Hepatocyte (in vitro differentiated cells): ENCODE data around the gene RBM28.
"Not testable (repeated sequence)": the region's sequence is repeated elsewhere in the genome, so short reads cannot be mapped to it uniquely, and the experiment has no call there.

Experiments used
- CTCF ChIP-seq: fragments of 200-600 bp; sonication (generic); IDR thresholded peaks from 2 replicates; pipeline ENCODE4 v1.5.1; 2016; ENCODE audit warnings: antibody characterized with exemption, mild to moderate bottlenecking; ENCODE audit not compliant: poor library complexity
- EZH2 ChIP-seq: fragments of 200-600 bp; sonication (generic); IDR thresholded peaks from 2 replicates; pipeline ENCODE4 v1.6.1; 2016; ENCODE audit warnings: antibody characterized with exemption, mild to moderate bottlenecking, borderline replicate concordance

- not testable (repeated sequence) for TF ChIP-seq CTCF, EZH2
Measured at GRCh38 chr7:128298004-128298403, 45.7 kb downstream of the RBM28 start.
